HPDE6-E6E7 (cell line): ENCODE data around the gene MUC5B.

Experiments
- DNase-seq: peaks from one replicate; pipeline ENCODE4 v3.0.0; 2011; ENCODE audit warnings: missing footprints; ENCODE audit errors: extremely low spot score

Gene MUC5B

GRCh38 chr11:1220941-1221721 lies 1.7 kb upstream of the MUC5B start:
- DNase-seq, result no peak

DNA sequence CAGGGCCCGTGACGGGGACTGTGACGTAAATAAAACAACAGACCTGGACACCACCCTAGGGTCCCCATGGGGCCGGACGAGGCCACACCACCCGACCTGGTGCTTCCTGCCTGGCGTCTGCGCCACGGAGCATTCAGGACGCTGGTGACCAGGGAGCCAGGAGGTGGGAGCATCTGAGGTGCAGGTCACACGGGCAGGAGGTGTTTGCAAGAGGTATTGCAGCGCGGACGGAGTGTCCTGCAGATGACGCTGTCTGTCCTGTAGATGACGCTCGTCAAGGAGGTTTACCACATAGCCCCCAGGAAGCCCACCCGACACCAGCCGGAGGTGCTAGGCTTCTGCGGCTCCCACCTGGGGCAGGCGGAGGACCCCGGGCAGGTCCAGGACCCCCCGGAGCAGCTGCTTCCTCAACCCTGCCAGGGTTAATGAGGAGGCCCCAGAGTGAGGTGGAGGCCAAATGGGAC lies 986 bp upstream of the MUC5B start:
- DNase-seq, result no peak

GRCh38 chr11:1223346-1224110 lies 662 bp downstream of the MUC5B start:
- DNase-seq, result no peak

DNA sequence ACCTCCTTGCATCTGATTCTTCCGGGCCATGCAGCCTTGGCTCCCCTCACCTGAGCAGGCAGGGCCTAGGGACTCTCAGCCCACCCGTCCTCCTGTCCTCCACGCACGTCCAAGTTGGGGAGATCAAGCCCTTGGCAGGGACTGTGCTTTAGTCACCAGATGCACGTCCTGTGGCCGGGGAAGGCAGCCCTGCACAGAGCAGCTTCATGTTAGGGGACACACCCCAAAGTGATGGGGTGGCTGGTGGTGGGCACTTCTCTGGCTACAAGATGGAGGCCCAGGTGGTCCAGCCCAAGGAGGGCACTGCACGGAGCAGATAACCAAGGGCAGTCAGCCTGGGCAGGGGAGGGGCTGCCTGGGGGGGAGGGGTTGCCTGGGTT lies 1.2 kb downstream of the MUC5B start:
- no peak for DNase-seq

DNA sequence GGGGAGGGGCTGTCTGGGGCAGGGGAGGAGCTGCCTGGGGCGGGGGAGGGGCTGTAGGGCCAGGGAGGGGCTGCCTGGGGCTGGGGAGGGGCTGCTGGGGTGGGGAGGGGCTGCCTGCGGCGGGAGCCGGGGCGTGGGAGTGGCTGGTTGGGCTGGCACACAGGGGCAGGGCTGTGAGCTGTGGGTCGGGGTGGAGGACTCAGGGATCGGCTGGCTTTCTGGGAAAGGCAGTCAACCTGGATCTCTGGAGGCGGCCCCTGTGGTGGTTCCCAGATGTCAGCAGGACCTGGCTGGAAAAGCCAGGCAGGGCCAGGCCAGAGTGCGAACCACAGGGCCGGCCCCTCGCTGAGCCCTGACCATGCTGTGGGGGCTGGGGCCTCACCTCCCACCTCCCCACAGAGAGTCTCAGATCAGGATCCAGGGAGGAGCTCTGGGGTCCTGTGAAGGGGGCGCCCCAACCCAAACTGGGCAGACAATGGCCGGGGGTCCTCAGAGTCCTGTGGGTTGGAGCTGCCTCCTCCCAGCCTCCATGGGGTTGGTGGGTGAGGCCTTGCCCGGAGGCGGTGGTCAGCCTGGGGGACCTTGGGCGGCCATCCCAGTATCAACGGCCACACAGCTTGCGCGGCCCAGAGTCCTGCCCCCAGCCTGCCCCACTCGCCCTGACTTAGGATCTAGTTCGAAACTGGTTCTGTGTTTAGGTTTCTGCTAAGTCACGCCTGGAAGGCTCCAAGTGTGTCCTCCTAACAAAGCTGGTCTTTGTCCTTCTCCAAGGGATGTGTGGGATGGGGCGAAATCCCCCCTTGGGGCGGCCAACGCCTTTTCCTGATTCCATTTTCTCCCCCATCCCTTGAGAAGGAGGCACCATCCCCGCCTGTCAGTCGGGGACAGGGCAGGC lies 1.9 kb downstream of the MUC5B start:
- DNase-seq, result no peak

- DNase-seq, result no peak
These were observed 2.7 kb downstream of the MUC5B start for GRCh38 chr11:1225386-1226225.

DNA sequence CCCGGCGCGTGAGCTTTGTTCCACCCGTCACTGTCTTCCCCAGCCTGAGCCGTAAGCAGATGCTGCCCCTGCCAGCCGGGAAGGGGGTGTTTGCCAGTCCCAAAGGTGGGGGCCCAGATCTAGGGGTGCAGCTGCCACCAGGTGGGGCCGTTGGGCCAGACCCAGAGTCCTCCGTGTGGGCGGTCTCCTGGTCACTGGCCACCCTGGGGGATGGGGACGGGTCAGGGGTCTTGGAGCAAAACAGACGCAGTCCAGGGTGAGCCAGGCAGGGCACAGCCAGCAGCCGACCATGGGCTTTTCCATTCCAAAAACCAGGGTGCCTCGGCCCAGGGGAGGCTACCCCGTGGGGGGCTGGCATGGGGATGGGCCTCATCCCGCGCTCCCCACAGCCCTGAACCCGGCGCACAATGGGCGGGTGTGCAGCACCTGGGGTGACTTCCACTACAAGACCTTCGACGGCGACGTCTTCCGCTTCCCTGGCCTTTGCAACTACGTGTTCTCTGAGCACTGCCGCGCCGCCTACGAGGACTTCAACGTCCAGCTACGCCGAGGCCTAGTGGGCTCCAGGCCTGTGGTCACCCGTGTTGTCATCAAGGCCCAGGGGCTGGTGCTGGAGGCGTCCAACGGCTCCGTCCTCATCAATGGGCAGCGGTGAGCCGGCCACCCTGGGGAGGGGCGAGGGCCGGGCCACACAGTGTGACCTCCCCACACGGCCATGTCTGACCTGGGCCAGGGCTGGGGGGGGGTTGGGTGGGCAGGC lies 3.5 kb downstream of the MUC5B start:
- no peak for DNase-seq

DNA sequence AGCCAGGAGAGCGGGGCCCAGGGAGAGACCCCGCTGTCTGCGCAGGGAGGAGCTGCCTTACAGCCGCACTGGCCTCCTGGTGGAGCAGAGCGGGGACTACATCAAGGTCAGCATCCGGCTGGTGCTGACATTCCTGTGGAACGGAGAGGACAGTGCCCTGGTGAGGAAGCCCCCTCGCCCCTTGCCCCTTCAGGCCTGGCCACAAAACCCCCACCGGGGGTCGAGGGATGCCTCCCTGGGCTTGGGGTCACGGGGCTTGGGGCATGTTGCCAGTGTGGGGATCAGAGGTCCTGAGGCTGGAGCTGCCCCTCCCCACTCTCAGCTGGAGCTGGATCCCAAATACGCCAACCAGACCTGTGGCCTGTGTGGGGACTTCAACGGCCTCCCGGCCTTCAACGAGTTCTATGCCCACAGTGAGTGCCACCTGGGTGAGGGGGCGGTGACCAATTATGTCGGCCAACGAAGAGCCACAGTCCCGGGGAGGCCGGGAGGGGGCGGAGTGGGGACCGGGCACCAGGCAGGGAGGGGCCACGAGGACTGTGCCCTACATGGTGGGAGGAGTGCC lies 4.2 kb downstream of the MUC5B start:
- DNase-seq, result no peak

GRCh38 chr11:1227551-1228100 lies 4.8 kb downstream of the MUC5B start:
- DNase-seq, result no peak

- DNase-seq, result no peak
These were observed 5.4 kb downstream of the MUC5B start for GRCh38 chr11:1228101-1228821.

DNA sequence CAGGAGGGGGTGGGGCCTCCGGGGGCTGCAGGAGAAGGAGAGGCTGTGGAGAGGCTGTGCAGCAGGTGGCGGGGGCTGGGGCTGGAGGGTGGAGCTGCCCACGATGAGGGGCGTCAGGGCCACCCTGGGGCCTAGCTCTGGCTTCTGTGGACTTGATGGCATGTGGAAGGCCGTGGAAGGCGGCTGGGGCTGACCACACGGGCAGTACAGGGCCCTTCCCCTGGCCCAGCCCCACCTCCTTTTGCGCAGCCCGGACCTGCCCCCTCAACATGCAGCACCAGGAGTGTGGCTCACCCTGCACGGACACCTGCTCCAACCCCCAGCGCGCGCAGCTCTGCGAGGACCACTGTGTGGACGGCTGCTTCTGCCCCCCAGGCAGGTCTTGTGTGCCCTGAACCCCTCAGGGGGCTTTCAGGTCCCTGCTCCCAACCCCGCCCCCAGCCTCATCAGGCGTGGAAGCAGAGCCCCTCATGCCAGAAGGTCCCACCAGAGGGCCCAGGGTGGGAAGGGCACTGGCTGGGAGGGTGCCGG lies 6.1 kb downstream of the MUC5B start:
- no peak for DNase-seq

GRCh38 chr11:1229471-1230120 lies 6.7 kb downstream of the MUC5B start:
- no peak for DNase-seq

DNA sequence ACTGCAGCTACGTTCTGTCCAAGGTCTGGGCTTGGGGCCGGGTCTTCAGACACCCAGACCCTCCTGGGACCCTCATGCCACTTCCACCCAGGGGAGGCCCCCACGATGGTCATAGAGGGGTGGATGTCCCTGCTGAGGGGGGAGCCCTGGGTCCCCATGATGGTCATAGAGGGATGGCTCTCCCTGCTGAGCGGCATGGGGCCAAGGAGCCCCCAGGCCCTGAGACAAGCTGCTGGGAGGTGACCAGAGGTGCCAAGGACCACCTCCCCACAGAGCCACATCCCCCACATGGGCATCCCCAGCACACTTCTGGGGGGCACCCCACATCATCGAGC lies 7.2 kb downstream of the MUC5B start:
- DNase-seq, result no peak

DNA sequence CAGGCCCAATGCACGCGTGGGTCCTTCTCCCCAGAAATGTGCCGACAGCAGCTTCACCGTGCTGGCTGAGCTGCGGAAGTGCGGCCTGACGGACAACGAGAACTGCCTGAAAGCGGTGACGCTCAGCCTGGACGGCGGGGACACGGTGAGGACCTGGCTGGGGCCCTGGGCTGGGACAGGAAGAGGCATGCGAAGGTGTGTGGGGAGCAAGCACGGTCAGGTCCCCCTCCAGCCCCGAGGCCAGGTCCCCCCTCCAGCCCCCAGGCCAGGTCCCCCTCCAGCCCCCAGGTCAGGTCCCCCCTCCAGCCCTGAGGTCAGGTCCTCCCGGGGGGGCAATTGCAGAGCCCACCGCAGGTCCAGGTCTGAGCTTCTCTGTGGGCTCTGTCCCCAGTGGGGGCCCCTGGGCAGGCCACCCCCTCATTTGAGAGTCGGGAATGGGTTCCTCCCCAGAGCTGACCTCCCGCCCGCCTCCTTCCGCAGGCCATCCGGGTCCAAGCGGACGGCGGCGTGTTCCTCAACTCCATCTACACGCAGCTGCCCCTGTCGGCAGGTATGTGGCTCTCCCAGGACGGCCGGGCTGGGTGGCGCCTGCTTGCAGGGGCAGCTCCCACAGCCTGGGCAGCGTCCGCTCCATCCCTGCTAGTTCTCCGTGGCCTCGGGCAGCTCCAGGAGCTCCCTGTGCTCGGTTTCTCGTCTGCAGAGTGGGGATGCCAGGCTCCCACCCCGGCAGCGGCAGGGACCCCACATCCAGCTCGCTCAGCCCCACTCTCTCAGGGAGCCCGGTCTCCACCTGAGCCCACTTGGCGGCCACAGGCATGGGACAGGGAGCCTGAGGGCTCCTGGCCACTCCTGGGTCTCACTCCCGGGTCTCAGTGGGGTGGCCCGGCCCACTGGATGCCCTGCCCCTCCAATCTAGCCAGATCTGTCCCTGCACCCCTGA lies 7.9 kb downstream of the MUC5B start:
- no peak for DNase-seq

- DNase-seq, result no peak
These were observed 8.6 kb downstream of the MUC5B start for GRCh38 chr11:1231396-1232020.

DNA sequence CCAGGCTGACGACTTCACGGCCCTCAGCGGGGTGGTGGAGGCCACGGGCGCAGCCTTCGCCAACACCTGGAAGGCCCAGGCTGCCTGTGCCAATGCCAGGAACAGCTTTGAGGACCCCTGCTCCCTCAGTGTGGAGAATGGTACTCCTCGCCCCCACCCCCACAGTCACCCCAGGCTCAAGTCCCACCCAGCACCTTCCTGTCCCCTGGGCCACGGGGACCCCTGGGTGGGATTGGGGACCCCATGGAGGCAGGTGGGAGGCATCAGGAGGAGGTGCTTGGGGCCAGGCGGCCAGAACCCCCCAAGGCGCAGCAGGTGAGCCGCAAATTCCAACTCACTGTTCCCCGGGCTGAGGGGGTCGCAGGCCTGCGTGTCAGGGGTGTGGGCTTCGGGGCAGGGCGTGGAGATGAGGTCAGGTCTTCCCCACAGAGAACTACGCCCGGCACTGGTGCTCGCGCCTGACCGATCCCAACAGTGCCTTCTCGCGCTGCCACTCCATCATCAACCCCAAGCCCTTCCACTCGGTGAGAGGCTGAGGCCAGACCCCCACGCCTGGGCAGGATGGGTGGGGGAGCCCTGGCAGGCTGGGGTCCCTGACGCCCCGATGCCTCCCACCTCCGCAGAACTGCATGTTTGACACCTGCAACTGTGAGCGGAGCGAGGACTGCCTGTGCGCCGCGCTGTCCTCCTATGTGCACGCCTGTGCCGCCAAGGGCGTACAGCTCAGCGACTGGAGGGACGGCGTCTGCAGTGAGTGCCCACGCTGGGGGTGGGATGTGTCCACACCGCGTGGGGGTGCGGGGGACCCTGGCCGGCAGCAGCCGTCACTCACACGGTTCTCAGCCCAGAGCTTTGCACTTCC lies 9.4 kb downstream of the MUC5B start:
- DNase-seq, result no peak
